OCI-LY7 (cell line): ENCODE data around the gene TP73. TPM values are rescaled to one million over a fixed set of nuclear protein-coding genes. Genes with fewer than 3 reads are reported as not detected.

Source experiments
- BruUV-seq: library from RNA; stranded (reverse); fragments of 400-500 nt; replicated peaks from 2 replicates; lab custom pipeline; 2021; lab: Mats Ljungman, UMichigan
- CTCF ChIA-PET: fragments of 300-600 bp; sonication (Branson Sonifier 250); formaldehyde crosslinking; loops from one replicate; lab custom pipeline; 2022; ENCODE audit warnings: antibody characterized with exemption; ENCODE audit not compliant: unreplicated experiment; lab: Charles Lee
- POLR2A ChIA-PET: fragments of 300-600 bp; sonication (Branson Sonifier 250); formaldehyde crosslinking; loops from one replicate; lab custom pipeline; 2022; ENCODE audit warnings: antibody characterized with exemption; lab: Charles Lee
- DNase-seq: peaks from one replicate; pipeline ENCODE4 v3.0.0-alpha.2; 2015; ENCODE audit warnings: low spot score
- H2AFZ ChIP-seq: fragments of 200-600 bp; sonication (generic), shearing (Covaris generic); 2 replicates; pipeline ENCODE4 v1.6.1; 2014; ENCODE audit warnings: mild to moderate bottlenecking, antibody characterized with exemption, low read length, moderate library complexity
- H3K27ac ChIP-seq: fragments of 200-600 bp; sonication (generic); 2 replicates; pipeline ENCODE4 v1.5.1; 2014; ENCODE audit warnings: mixed run types, low read depth, mild to moderate bottlenecking, moderate library complexity, low read length, inconsistent platforms; ENCODE audit not compliant: poor library complexity, severe bottlenecking
- H3K36me3 ChIP-seq: fragments of 200-600 bp; sonication (generic); 2 replicates; pipeline ENCODE4 v1.6.1; 2014; ENCODE audit warnings: mild to moderate bottlenecking, antibody characterized with exemption, low read length, moderate library complexity, mixed read lengths; ENCODE audit not compliant: insufficient read depth
- H3K4me1 ChIP-seq: fragments of 200-600 bp; sonication (generic); 2 replicates; pipeline ENCODE4 v1.5.1; 2014; ENCODE audit warnings: mild to moderate bottlenecking, low read length; ENCODE audit not compliant: insufficient read depth, poor library complexity, severe bottlenecking
- H3K4me2 ChIP-seq: fragments of 200-600 bp; sonication (generic); 2 replicates; pipeline ENCODE4 v1.6.1; 2014; ENCODE audit warnings: mild to moderate bottlenecking, low read length
- H3K4me3 ChIP-seq: fragments of 200-600 bp; sonication (generic); 2 replicates; pipeline ENCODE4 v1.5.1; 2014; ENCODE audit warnings: mild to moderate bottlenecking, low read depth, low read length; ENCODE audit not compliant: poor library complexity, severe bottlenecking
- H3K79me2 ChIP-seq: fragments of 200-600 bp; sonication (generic); 2 replicates; pipeline ENCODE4 v1.6.1; 2016; ENCODE audit warnings: low read depth, mild to moderate bottlenecking, low read length, moderate library complexity, mixed read lengths; ENCODE audit not compliant: insufficient read depth
- H3K9me2 ChIP-seq: fragments of 200-600 bp; sonication (generic); 2 replicates; pipeline ENCODE4 v1.6.1; 2016; ENCODE audit warnings: mild to moderate bottlenecking, low read length, mixed read lengths; ENCODE audit not compliant: insufficient read depth
- H3K9me3 ChIP-seq: fragments of 200-600 bp; sonication (generic); 2 replicates; pipeline ENCODE4 v1.6.1; 2014; ENCODE audit warnings: mild to moderate bottlenecking, mixed run types, low read length, mixed read lengths
- H4K20me1 ChIP-seq: fragments of 200-600 bp; sonication (generic); 2 replicates; pipeline ENCODE4 v1.6.1; 2014; ENCODE audit warnings: mild to moderate bottlenecking, antibody characterized with exemption, low read length, moderate library complexity, mixed read lengths; ENCODE audit not compliant: insufficient read depth
- CTCF ChIP-seq: fragments of 200-600 bp; sonication (generic); conservative IDR thresholded peaks from 2 replicates; pipeline ENCODE4 v1.5.1; 2014; ENCODE audit warnings: mild to moderate bottlenecking, antibody characterized with exemption, low read length, moderate library complexity, mixed read lengths
- EZH2phosphoT487 ChIP-seq: fragments of 200-600 bp; sonication (generic); IDR thresholded peaks from 2 replicates; pipeline ENCODE4 v1.6.1; 2018; ENCODE audit warnings: low read depth, borderline replicate concordance, mild to moderate bottlenecking, mixed run types, antibody characterized with exemption, low read length, moderate library complexity, mixed read lengths
- intact Hi-C: fragments of 100-400 bp; cut with micrococcal nuclease; formaldehyde crosslinking; loops from one replicate; pipeline ENCODE4 v1.10.0; 2022; ENCODE audit not compliant: unreplicated experiment
- total RNA-seq, 2 experiments: library from RNA; depleted of rRNA in 1 of 2; stranded (reverse); fragments of >200 nt in 1 of 2; shearing (Covaris generic) in 1 of 2; gene quantifications; 2 replicates each; pipeline ENCODE4 v1.2.3, GENCODE V29; 2014 to 2022

TP73 gene
- total RNA-seq, 2 experiments from 2014 or later: 0.48 TPM; not detected in 1

GRCh38 chr1:3687504-3687903 is 35.2 kb downstream of the TP73 start:
- Histone ChIP-seq H3K27ac (no peak overlapping the region), H3K4me1 (no peaks in the 10 kb centered on the region), H3K36me3 (no peaks in the 10 kb centered on the region), H2AFZ (no peak overlapping the region), H3K79me2 (no peaks in the 10 kb centered on the region), H3K9me2 (no peaks in the 10 kb centered on the region), H3K4me2 (no peak overlapping the region), H3K9me3 (no peaks in the 10 kb centered on the region), H3K4me3 (no peak overlapping the region), H4K20me1 (no peaks in the 10 kb centered on the region)
- no TSS peak for BruUV-seq
- DNase-seq: no peak
- no peak for TF ChIP-seq CTCF
- no peak for TF ChIP-seq EZH2phosphoT487
- intact Hi-C loops: no loop called here
- CTCF ChIA-PET: no interaction called here
- POLR2A ChIA-PET: no interaction called here

GRCh38 chr1:3688356-3689137 is 36.2 kb downstream of the TP73 start:
- Histone ChIP-seq H3K9me2 (no peaks in the 10 kb centered on the region), H3K4me1 (no peaks in the 10 kb centered on the region), H3K4me3 (no peak overlapping the region), H2AFZ (no peak overlapping the region), H3K9me3 (no peaks in the 10 kb centered on the region), H3K27ac (no peak overlapping the region), H3K36me3 (no peaks in the 10 kb centered on the region), H4K20me1 (no peaks in the 10 kb centered on the region), H3K4me2 (no peak overlapping the region), H3K79me2 (no peaks in the 10 kb centered on the region)
- no peak for DNase-seq
- intact Hi-C loops: no loop called here
- ChIA-PET CTCF (no interaction called here), POLR2A (no interaction called here)
- BruUV-seq: no TSS peak
- no peak for TF ChIP-seq CTCF
- TF ChIP-seq EZH2phosphoT487: no peak

GRCh38 chr1:3689138-3689750 is 36.9 kb downstream of the TP73 start:
- Histone ChIP-seq H3K9me3 (no peaks in the 10 kb centered on the region), H3K4me3 (no peak overlapping the region), H3K4me1 (no peaks in the 10 kb centered on the region), H3K4me2 (no peak overlapping the region), H3K79me2 (no peaks in the 10 kb centered on the region), H2AFZ (no peak overlapping the region), H3K9me2 (no peaks in the 10 kb centered on the region), H3K36me3 (no peaks in the 10 kb centered on the region), H3K27ac (no peak overlapping the region), H4K20me1 (no peaks in the 10 kb centered on the region)
- BruUV-seq: no TSS peak
- TF ChIP-seq CTCF (no peak), EZH2phosphoT487 (no peak)
- intact Hi-C loops: no loop called here
- CTCF ChIA-PET: no interaction called here
- POLR2A ChIA-PET: no interaction called here
- DNase-seq: no peak
